Keratinocyte (primary cell): ENCODE measurements around the gene NOL12. TPM values are rescaled to one million over a fixed set of nuclear protein-coding genes. Genes with fewer than 3 reads are reported as not detected.

Experiments
- DNase-seq: peaks from one replicate; pipeline ENCODE4 v3.0.0-alpha.2; 2011; ENCODE audit warnings: low read depth, missing footprints, low spot score
- FAIRE-seq: peaks from 2 replicates; lab custom pipeline; 2011; peaks lifted over from hg19 to GRCh38; lab: Jason Lieb, UNC
- H2AFZ ChIP-seq: 2 replicates; pipeline ENCODE4 v1.6.0; 2012; ENCODE audit warnings: low read length, control low read depth, inconsistent platforms; ENCODE audit not compliant: control insufficient read depth
- H3K27ac ChIP-seq: 2 replicates; pipeline ENCODE4 v1.5.1; 2011; ENCODE audit warnings: low read length; ENCODE audit not compliant: control insufficient read depth, insufficient read depth
- H3K27me3 ChIP-seq: 3 replicates; pipeline ENCODE4 v1.6.0; 2011; ENCODE audit warnings: low read length; ENCODE audit not compliant: control insufficient read depth, insufficient read depth; ENCODE audit errors: extremely low read depth
- H3K36me3 ChIP-seq, 2 experiments: 2 replicates in 1 of 2; 3 replicates in 1 of 2; pipeline ENCODE4 v1.5.1; 2011; ENCODE audit warnings: low read length in 2 of 2, mild to moderate bottlenecking in 1 of 2; ENCODE audit not compliant: control insufficient read depth in 2 of 2, insufficient read depth in 2 of 2; ENCODE audit errors: extremely low read depth in 1 of 2
- H3K4me1 ChIP-seq: 3 replicates; pipeline ENCODE4 v1.5.1; 2011; ENCODE audit warnings: low read length; ENCODE audit not compliant: control insufficient read depth, insufficient read depth; ENCODE audit errors: extremely low read depth
- H3K4me2 ChIP-seq: 3 replicates; pipeline ENCODE4 v1.6.0; 2011; ENCODE audit warnings: low read depth, low read length; ENCODE audit not compliant: control insufficient read depth, insufficient read depth; ENCODE audit errors: extremely low read depth
- H3K4me3 ChIP-seq, 3 experiments: fragments of 200-600 bp in 1 of 3; sonication (generic) in 1 of 3; 2 replicates in 2 of 3; 3 replicates in 1 of 3; pipeline ENCODE4 v1.5.1; 2011 to 2016; ENCODE audit warnings: low read length in 3 of 3, mild to moderate bottlenecking in 3 of 3, control low read depth in 2 of 3, inconsistent platforms in 1 of 3, low read depth in 1 of 3, mixed read lengths in 1 of 3, mixed run types in 1 of 3, moderate library complexity in 1 of 3; ENCODE audit not compliant: control insufficient read depth in 2 of 3, insufficient read depth in 2 of 3; ENCODE audit errors: extremely low read depth in 1 of 3
- H3K79me2 ChIP-seq: 2 replicates; pipeline ENCODE4 v1.6.0; 2012; ENCODE audit warnings: low read length; ENCODE audit not compliant: control insufficient read depth, insufficient read depth
- H3K9ac ChIP-seq: 3 replicates; pipeline ENCODE4 v1.6.0; 2011; ENCODE audit warnings: low read length; ENCODE audit not compliant: control insufficient read depth, insufficient read depth; ENCODE audit errors: extremely low read depth
- H3K9me1 ChIP-seq: 3 replicates; pipeline ENCODE4 v1.6.0; 2011; ENCODE audit warnings: low read length; ENCODE audit not compliant: control insufficient read depth, insufficient read depth; ENCODE audit errors: extremely low read depth
- H3K9me3 ChIP-seq: 2 replicates; pipeline ENCODE4 v1.5.1; 2012; ENCODE audit warnings: low read depth, low read length; ENCODE audit not compliant: control insufficient read depth
- H4K20me1 ChIP-seq: 3 replicates; pipeline ENCODE4 v1.6.0; 2011; ENCODE audit warnings: low read length; ENCODE audit not compliant: control insufficient read depth, insufficient read depth; ENCODE audit errors: extremely low read depth
- CTCF ChIP-seq, 3 experiments: IDR thresholded peaks in 1 of 3; conservative IDR thresholded peaks in 1 of 3; optimal IDR thresholded peaks in 1 of 3; 2 replicates in 2 of 3; 3 replicates in 1 of 3; pipeline versions ENCODE3 to v1.5.1; 2011; ENCODE audit warnings: low read length in 3 of 3, mild to moderate bottlenecking in 3 of 3, moderate library complexity in 2 of 3, control low read depth in 1 of 3, inconsistent platforms in 1 of 3; ENCODE audit not compliant: insufficient read depth in 2 of 3; ENCODE audit errors: extremely low read depth in 1 of 3
- EZH2 ChIP-seq: IDR thresholded peaks from one replicate; pipeline ENCODE4 v1.6.1; 2012; ENCODE audit warnings: inconsistent platforms, mild to moderate bottlenecking, low read length, moderate library complexity
- dilution Hi-C: fragments of 300-500 bp; cut with MboI; formaldehyde crosslinking; loops from one replicate; pipeline ENCODE4 v1.7.0; 2020; ENCODE audit warnings: low sequenced_read_pairs; ENCODE audit not compliant: extremely low pct_ligation_motif_present
- polyA plus RNA-seq, 5 experiments: library from polyadenylated mRNA; depleted of rRNA in 3 of 5; stranded (reverse) in 3 of 5; stranded (forward) in 1 of 5; unstranded in 1 of 5; fragments of >200 nt; gene quantifications; 1 replicate in 1 of 5; 2 replicates in 3 of 5; 3 replicates in 1 of 5; pipeline versions ENCODE4 v1.2.1 to v1.2.3, GENCODE V29; 2011 to 2012; ENCODE audit warnings: missing spikeins in 2 of 5, low read depth in 1 of 5, low replicate concordance in 1 of 5

NOL12 gene
- polyA plus RNA-seq, 1 donor (not counting 4 experiments of a cell fraction or from before 2014, with no cell fraction given), result 23.8 TPM

- DNase-seq (no peak), FAIRE-seq (no peak)
- Histone ChIP-seq H2AFZ (no peak overlapping the region), H4K20me1 (no peaks in the 10 kb centered on the region), H3K4me3 (no peak overlapping the region), H3K36me3 (no peaks in the 10 kb centered on the region), H3K27me3 (peaks cover 5% of the 10 kb centered on the region), H3K9me3 (no peaks in the 10 kb centered on the region), H3K79me2 (no peaks in the 10 kb centered on the region), H3K4me1 (peaks cover 6% of the 10 kb centered on the region), H3K4me2 (peak overlapping the region; percentile 20), H3K9me1 (no peaks in the 10 kb centered on the region), H3K9ac (no peak overlapping the region), H3K27ac (no peak overlapping the region)
- TF ChIP-seq CTCF (optimal IDR thresholded peaks at IDR 0.05 in 1 of 3, IDR thresholded peaks at IDR 0.05 in 1 of 3, conservative IDR thresholded peaks at IDR 0.05 in 1 of 3; ENCODE audit: extremely low read depth in 1 of 3, insufficient read depth in 2 of 3, low read length in 3 of 3), result no peak
- TF ChIP-seq EZH2, result no peak
- dilution Hi-C loops, result no loop called here
These were observed 42.5 kb downstream of the NOL12 start for GRCh38 chr22:37728620-37729019.

GRCh38 chr22:37731804-37732471, 45.8 kb downstream of the NOL12 start:
- DNase-seq (no peak), FAIRE-seq (no peak)

More at GRCh38 chr22:37731804-37732471, 45.8 kb downstream of the NOL12 start:
- Histone ChIP-seq H3K9ac (no peak overlapping the region), H4K20me1 (no peaks in the 10 kb centered on the region), H3K4me2 (no peak overlapping the region), H3K79me2 (no peaks in the 10 kb centered on the region), H2AFZ (no peak overlapping the region), H3K9me3 (no peaks in the 10 kb centered on the region), H3K4me3 (no peak overlapping the region), H3K36me3 (no peaks in the 10 kb centered on the region), H3K4me1 (peaks cover 6% of the 10 kb centered on the region), H3K27me3 (no peaks in the 10 kb centered on the region), H3K9me1 (no peaks in the 10 kb centered on the region), H3K27ac (no peak overlapping the region)
- TF ChIP-seq EZH2 (no peak), CTCF (optimal IDR thresholded peaks at IDR 0.05 in 1 of 3, IDR thresholded peaks at IDR 0.05 in 1 of 3, conservative IDR thresholded peaks at IDR 0.05 in 1 of 3; ENCODE audit: extremely low read depth in 1 of 3, insufficient read depth in 2 of 3, low read length in 3 of 3) (no peak)
- dilution Hi-C loops, result no loop called here
